Hematopoietic multipotent progenitor cell treated with erythropoietin and hydrocortisone succinate and interleukin-3 and kit ligand, for 17 days (in vitro differentiated cells): Measurements from ENCODE around the gene RMND5A.
"Not testable (repeated sequence)": the region's sequence is repeated elsewhere in the genome, so short reads cannot be mapped to it uniquely, and the experiment has no call there.

Source experiments
- DNase-seq: peaks from one replicate; pipeline ENCODE4 v3.0.0-alpha.2; 2015; ENCODE audit warnings: low spot score

RMND5A gene

GRCh38 chr2:86714579-86715173, 5.4 kb upstream of the RMND5A start:
- DNase-seq: not testable (repeated sequence)

DNA sequence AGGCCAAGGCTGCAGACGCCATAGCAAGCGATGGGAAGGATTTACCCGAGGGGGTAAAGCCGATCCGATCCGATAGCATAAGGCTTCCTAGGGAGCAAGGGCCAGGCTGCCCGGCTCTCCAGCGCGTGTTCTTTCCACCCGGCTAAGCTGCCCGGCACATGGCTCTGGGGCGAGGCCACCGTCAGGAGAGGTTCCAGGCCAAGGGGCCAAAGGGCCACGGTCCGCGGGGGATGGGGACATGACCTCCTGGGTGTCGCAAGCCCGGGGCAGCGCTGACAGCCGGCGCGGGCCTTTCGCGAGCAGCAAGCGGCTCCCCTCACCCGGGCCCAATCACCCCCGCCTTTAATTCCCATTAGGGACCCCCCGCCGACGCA, 841 bp upstream of the RMND5A start:
- not testable (repeated sequence) for DNase-seq

DNA sequence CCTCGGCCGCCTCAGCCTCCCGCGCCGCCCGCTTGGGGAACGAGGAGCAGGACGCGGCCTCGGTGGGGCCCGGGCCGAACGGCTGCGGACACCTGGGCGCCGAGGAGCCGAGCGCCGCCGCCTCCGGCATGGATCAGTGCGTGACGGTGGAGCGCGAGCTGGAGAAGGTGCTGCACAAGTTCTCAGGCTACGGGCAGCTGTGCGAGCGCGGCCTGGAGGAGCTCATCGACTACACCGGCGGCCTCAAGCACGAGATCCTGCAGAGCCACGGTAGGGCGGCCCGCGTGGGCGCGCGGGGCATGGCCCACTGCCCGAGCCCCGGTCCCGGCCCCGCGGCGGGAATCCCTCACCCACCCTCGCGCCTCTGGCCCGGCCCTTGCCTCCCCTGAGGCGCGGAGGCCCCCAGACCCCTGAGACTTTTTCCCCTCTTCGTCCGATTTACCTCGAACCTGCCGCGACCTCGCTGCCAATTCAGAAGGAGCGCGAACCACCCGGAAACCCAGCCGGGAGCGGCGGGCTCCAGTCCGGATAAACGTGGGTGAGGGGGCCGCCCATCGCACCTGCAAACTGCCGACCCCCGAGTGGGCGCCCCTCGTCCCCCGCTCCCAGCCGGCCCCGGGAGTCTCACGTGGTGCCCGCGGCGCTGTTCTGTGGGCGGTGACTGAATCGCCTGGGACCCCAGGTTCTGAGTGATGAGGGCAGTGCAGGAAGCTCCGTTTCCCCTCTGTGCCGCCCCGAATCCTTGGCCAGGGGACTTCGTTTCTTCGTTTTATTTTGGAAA, 639 bp downstream of the RMND5A start:
- DNase-seq: peak; percentile 61

DNA sequence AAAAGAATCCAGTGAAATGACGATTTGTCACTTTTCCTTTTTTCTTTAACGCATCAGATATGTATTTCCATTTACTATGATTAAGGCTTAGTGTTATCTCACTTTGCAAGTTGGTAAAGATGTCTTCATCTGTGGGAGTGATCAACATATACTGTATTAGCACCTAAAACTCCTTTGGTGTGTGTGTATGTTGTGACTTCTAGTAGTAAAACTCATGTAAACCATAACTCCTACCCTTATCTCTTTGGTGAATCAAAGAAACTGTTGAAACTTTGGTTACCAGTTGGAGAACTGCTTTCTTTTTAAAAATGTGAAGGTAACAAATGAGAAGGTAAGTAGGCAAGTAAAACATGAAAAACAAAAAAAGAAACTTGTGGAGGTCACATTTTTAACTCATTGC, 5.6 kb downstream of the RMND5A start:
- not testable (repeated sequence) for DNase-seq

- DNase-seq: not testable (repeated sequence)
Measured at GRCh38 chr2:86732040-86732525, 12.0 kb downstream of the RMND5A start.

DNA sequence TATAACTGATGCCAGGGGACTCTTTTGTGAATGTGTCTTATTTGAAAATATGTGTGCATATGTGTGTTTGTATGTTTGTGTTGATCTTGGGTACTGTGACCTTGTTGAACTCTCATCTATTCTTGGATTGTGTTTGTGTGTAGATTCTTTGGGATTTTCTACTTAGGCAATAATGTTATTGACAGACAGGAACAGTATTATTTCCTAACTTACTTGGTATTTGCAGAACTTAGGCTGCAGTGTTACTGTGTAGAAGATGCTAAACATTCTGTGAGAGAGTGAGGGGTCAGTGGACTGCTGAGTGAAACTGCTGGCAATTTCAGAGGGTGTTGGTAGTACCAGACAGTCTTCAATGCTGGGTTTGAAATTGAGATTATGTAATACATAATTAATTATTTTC, 12.7 kb downstream of the RMND5A start:
- DNase-seq: not testable (repeated sequence)

DNA sequence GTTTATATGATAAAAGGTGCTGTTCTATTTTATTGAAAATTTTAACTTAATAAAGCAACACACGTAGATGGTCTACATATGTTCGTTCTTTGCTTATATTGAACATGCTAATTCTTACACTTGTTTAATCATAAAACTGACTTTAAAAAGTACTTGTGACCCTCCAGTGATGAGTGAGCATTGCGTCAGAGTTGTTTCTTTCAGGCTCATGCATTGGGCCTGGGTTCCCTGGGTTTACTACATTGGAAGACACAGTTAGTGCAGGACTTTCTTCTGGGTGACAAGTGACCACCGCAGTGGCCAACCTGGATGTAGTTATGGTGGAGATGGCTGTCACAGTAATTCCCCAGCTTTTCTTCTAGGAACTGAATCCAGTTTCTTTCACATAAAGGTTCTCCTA, 13.4 kb downstream of the RMND5A start:
- DNase-seq: not testable (repeated sequence)

DNA sequence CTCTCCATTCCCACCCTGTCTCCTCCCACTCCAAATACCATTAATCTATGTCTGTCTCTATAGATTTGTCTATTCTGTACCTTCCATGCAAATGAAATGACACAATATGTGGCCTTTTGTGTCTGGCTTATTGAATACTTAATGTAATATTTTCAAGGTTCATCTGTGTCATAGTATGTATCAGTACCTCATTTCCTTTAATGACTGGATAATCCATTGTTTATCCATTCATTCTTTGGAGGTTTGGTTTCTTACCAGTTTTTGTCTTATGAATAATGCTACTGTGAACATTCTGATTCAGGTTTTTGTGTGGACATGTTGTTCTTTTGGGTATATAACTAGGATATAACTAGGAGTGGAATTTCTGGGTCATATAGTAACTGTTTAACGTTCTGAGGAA, 14.8 kb downstream of the RMND5A start:
- peak; percentile 2 for DNase-seq

GRCh38 chr2:86739485-86739884, 19.4 kb downstream of the RMND5A start:
- not testable (repeated sequence) for DNase-seq

GRCh38 chr2:86739889-86740288, 19.8 kb downstream of the RMND5A start:
- not testable (repeated sequence) for DNase-seq

DNA sequence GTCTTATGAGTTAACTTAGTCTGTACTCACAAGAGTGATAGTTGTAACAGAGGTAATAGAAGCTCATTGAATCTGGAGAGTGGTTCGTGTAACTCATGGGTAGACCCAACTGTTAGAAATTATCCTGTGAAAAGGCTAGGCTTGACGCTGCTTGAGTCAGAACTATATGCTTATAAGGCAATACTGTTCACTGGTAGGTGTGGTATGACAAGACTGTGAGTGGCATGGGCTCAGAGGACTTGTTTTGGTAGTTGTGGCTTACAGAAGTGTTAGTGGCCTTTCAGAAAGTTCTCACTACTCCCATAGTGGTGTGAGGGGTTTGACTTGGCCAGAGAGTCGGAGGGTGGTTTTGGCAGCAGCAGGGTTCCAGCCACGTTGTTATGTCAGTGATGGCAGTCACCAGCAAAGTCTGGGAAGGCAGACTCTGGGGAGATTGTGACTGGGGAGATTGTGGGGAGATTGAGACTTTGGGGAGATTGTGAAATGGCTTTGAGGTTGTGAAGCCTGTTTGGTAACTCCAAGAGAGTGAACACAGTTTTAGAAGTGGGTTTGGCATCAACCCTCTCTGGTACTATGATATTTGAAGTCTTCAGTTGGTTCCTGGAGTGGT, 21.9 kb downstream of the RMND5A start:
- not testable (repeated sequence) for DNase-seq

DNA sequence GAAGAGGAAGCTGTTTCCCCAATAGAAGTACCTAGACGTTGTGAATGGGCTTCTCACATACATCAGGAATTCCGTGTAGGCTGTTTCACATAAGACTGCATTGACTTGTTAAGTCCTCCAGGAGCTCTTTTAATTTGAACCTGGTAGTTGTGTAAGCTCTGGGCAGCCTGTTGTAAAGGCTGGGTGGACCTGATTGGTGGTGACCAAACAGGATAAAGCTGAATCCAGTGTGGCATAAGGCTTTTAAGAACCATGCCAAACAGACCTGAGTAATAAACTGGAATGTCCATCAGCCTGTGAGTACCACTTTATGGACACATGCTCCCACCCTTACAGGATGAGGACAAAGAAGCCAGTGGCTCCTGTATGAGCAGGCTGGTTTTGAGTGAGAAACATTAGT, 24.1 kb downstream of the RMND5A start:
- no peak for DNase-seq

DNA sequence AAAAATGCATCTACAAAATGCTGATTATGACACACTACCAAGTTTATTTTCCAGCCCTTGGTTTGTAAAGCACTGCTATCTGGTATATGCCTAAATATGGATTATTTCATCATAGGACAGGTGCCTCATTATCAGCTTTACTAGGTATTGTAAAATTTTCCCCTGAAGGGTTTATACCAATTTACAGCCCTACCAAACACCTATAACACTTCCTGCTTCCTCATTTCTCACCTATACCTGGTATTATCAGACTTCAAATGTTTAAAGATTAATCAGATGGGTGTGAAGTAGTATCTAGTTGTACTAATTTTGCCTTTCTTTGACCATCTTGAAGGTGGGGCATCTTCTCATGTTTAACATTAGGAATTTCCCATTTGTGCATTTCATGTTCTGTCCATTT, 26.8 kb downstream of the RMND5A start:
- DNase-seq: no peak

DNA sequence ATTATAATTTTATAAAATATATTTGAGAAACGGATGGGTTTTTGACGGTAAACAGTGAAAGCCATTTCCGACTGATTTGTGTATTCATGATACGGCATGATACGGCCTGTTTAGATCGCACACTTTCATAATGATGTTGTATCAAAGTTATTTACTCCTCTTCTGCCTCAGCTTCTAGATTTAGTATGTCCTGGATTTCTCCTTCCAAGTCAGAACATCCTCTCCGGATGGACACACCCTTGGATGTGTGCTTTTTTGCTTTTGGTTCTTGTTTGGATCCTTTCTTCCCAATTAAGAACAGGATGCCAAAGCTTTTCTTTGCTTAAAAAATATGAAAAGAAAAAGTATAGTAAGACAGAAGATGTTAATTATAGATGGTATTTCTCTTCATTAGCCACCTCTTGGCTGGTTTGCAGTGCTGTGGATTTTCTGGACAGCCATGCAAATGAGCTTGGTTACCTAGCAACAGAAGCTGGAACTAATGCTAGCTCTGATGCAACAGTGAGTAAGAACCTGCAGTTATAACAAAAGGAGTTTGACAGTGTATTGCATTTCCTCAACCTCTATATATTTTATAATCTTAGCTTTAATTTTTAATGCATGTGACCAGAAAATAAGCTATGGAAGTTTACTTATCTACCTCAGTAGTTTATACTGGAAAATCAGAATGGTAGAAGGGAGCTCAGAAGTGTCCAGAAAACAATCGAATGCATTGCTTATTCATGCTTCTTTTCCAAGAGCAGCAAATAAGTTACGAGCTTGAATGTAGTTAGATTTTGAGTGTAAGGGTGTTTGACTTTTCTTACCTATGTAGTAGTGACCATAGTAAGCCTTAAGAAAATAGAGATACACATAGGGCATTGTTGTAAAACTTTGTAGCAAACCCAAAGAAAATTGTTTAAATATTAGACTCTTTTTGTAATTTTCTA, 27.9 kb downstream of the RMND5A start:
- DNase-seq: peak; percentile 72

DNA sequence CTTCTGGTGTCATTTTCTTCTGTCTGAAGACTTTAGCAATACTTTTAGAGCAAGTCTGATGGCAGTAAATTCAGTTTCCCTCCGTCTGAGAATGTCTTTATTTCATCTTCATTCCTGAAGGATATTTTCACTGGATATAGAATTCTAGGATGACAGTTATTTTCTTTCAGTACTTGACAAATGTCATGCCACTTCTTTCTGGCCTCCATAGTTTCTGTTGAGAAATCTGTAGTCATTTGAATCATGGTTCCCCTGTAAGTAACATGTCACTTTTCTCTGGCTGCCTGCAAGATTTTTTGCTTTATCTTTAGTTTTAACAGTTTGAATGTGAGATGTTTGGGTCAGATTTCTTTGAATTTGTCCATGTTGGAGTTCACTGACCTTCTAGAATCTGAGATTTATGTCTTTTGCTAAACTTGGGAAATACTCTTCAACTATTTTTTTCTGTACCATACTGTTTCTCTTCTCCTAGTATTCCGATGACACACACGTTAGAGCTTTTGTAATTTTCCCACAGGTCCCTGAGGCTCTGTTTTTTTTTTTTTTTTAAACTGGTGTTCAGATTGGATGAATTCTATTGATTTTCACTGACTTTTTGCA, 30.2 kb downstream of the RMND5A start:
- DNase-seq: no peak

DNA sequence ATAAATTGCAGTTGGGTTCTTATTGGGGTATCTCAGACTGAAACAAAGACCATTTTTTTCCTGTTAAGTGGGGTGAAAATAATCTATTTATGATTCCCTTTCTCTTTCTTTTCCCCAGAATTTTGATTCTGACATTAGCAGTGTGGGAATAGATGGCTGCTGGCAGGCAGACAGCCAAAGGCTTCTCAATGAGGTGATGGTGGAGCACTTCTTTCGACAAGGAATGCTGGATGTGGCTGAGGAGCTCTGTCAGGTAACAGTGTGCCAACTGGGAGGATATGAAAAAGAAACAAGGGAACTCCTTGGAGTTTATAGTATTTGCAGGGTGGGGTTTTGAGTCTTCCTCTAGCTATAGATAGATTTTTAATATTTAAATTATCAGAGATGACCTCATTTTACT, 31.7 kb downstream of the RMND5A start:
- no peak for DNase-seq

DNA sequence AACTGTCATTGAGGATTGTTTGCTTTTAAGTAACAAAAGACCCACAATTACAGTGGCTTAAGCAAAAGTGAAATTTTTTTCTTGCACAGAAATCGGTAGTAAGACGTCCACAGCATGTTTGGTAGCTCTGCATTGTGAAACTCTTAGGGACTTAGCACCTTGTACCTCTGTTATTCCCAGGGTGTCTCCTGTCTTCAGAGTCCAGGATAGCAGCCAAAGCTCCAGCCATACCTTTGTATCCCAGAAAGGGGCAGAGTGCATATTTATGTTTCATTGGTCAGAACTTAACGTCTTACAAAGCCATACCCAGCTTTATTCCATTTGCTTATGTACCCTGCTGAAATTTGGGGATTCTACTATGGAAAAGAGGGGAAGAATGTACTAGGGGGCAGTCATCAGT, 32.8 kb downstream of the RMND5A start:
- DNase-seq: no peak

GRCh38 chr2:86753606-86754005, 33.5 kb downstream of the RMND5A start:
- DNase-seq: no peak

- DNase-seq: no peak
Measured at GRCh38 chr2:86758405-86758804, 38.3 kb downstream of the RMND5A start.

GRCh38 chr2:86760371-86760770, 40.3 kb downstream of the RMND5A start:
- no peak for DNase-seq

GRCh38 chr2:86764661-86765309, 44.7 kb downstream of the RMND5A start:
- peak; percentile 66 for DNase-seq
